Stimulated activated CD8-positive, alpha-beta memory T cell treated with anti-CD3 and anti-CD28 coated beads, Interleukin-12 subunit alpha, Interleukin-12 subunit beta, amount 100 ng/mL, for 24 hours (primary cell): ENCODE results near the gene FGF2.
"Not testable (repeated sequence)": the region's sequence is repeated elsewhere in the genome, so short reads cannot be mapped to it uniquely, and the experiment has no call there.

ENCODE experiments used
- DNase-seq: peaks from one replicate; pipeline ENCODE4 v3.0.0-alpha.2; 2020; ENCODE audit errors: extremely low read depth

Gene FGF2

GRCh38 chr4:122930862-122931261, 104.2 kb downstream of the FGF2 start:
- DNase-seq = no peak

GRCh38 chr4:122932763-122933162, 106.1 kb downstream of the FGF2 start:
- DNase-seq = no peak

GRCh38 chr4:122945136-122945535, 118.5 kb downstream of the FGF2 start:
- not testable (repeated sequence) for DNase-seq

- DNase-seq = no peak
Observed at GRCh38 chr4:122946142-122946541, 119.5 kb downstream of the FGF2 start.
